Measurements from ENCODE around the gene PTPRT. TPM values are rescaled to one million over a fixed set of nuclear protein-coding genes. Genes with fewer than 3 reads are reported as not detected.
A peak's percentile ranks its signal among the peaks of the same experiment; 100 is the strongest.

Gene PTPRT
- polyA plus RNA-seq, 3 donors: 0.56 to 1.3 (median 0.62) TPM

GRCh38 chr20:42376131-42376530 is 813.6 kb downstream of the PTPRT start:
- DNase-seq: no peak

GRCh38 chr20:42373049-42373448 is 816.7 kb downstream of the PTPRT start:
- DNase-seq: no peak

GRCh38 chr20:42370075-42370474 is 819.6 kb downstream of the PTPRT start:
- DNase-seq: no peak

GRCh38 chr20:42368910-42369309 is 820.8 kb downstream of the PTPRT start:
- no peak for DNase-seq

GRCh38 chr20:42366626-42367025 is 823.1 kb downstream of the PTPRT start:
- DNase-seq: peak; percentile 45

GRCh38 chr20:42364446-42364845 is 825.3 kb downstream of the PTPRT start:
- no peak for DNase-seq

- DNase-seq: peak; percentile 61
Observed at GRCh38 chr20:42361402-42361970, 828.2 kb downstream of the PTPRT start.

GRCh38 chr20:42360621-42361020 is 829.1 kb downstream of the PTPRT start:
- no peak for DNase-seq

GRCh38 chr20:42359617-42360016 is 830.1 kb downstream of the PTPRT start:
- DNase-seq: no peak

GRCh38 chr20:42352096-42352495 is 837.6 kb downstream of the PTPRT start:
- DNase-seq: no peak

- DNase-seq: no peak
Observed at GRCh38 chr20:42350521-42350920, 839.2 kb downstream of the PTPRT start.

GRCh38 chr20:42346189-42347170 is 843.2 kb downstream of the PTPRT start:
- no peak for DNase-seq

GRCh38 chr20:42341654-42342053 is 848.1 kb downstream of the PTPRT start:
- no peak for DNase-seq

GRCh38 chr20:42340368-42340767 is 849.3 kb downstream of the PTPRT start:
- no peak for DNase-seq

- no peak for DNase-seq
Observed at GRCh38 chr20:42338294-42339201, 851.2 kb downstream of the PTPRT start.

- DNase-seq: no peak
Observed at GRCh38 chr20:42336576-42336975, 853.1 kb downstream of the PTPRT start.

GRCh38 chr20:42319252-42320013 is 870.3 kb downstream of the PTPRT start:
- no peak for DNase-seq

GRCh38 chr20:42313704-42314103 is 876.0 kb downstream of the PTPRT start:
- no peak for DNase-seq

GRCh38 chr20:42309050-42309449 is 880.7 kb downstream of the PTPRT start:
- no peak for DNase-seq

GRCh38 chr20:42308171-42308570 is 881.5 kb downstream of the PTPRT start:
- no peak for DNase-seq

- no peak for DNase-seq
Observed at GRCh38 chr20:42295592-42295991, 894.1 kb downstream of the PTPRT start.

Data from renal pelvis (tissue), 4 donors.